Chondrocyte (in vitro differentiated cells): ENCODE results near the gene MPHOSPH8. TPM values are rescaled to one million over a fixed set of nuclear protein-coding genes. Genes with fewer than 3 reads are reported as not detected.
A peak's percentile ranks its signal among the peaks of the same experiment; 100 is the strongest.

ENCODE experiments used
- DNase-seq: peaks from one replicate; pipeline ENCODE4 v3.0.0; 2021; ENCODE audit warnings: mixed read lengths, low spot score
- H3K27ac Mint-ChIP-seq: one replicate; pipeline ENCODE4 v1.8.0; 2021; ENCODE audit warnings: mild to moderate bottlenecking, moderate library complexity, mixed read lengths; ENCODE audit not compliant: unreplicated experiment
- H3K27me3 Mint-ChIP-seq: 2 replicates; pipeline ENCODE4 v1.8.0; 2021; ENCODE audit warnings: low read depth, mixed read lengths
- H3K36me3 Mint-ChIP-seq: 2 replicates; pipeline ENCODE4 v1.8.0; 2021; ENCODE audit warnings: low read depth, mixed read lengths
- H3K4me1 Mint-ChIP-seq: 2 replicates; pipeline ENCODE4 v1.8.0; 2021; ENCODE audit warnings: low read depth, mild to moderate bottlenecking, mixed read lengths
- H3K4me3 Mint-ChIP-seq: one replicate; pipeline ENCODE4 v1.8.0; 2021; ENCODE audit warnings: mild to moderate bottlenecking, moderate library complexity, mixed read lengths; ENCODE audit not compliant: unreplicated experiment
- H3K9me3 Mint-ChIP-seq: 2 replicates; pipeline ENCODE4 v1.8.0; 2021; ENCODE audit warnings: low read depth, mixed read lengths
- CTCF ChIP-seq: fragments of 200-600 bp; sonication (generic); IDR thresholded peaks from 2 replicates; pipeline ENCODE4 v1.5.0; 2021; ENCODE audit warnings: antibody characterized with exemption, mild to moderate bottlenecking, moderate library complexity
- long read RNA-seq: library from polyadenylated mRNA; stranded (forward); transcript quantifications from one replicate; pipeline ENCODE4 v2.0.0, GENCODE V29; 2021
- total RNA-seq: library from RNA; stranded (reverse); gene quantifications from 3 replicates; pipeline ENCODE4 v1.2.1, GENCODE V29; 2021

Gene MPHOSPH8
- 24.1 to 29.4 TPM (median 24.7 TPM) in 3 replicates for total RNA-seq
- long read RNA-seq, full-length matches to known transcripts, result 34 of 51 reads
- long read RNA-seq, partial matches to known transcripts, result 4 of 51 reads
- long read RNA-seq, other reads (novel, unspliced or antisense), result 13 of 51 reads

- peak within 1 kb of the TSS; percentile 100 for H3K27ac Mint-ChIP-seq
- H3K9me3 Mint-ChIP-seq, result peaks cover 3% of the 10 kb centered on the region
- peak; percentile 12 for TF ChIP-seq CTCF
- H3K4me3 Mint-ChIP-seq, result peak within 1 kb of the TSS; percentile 98
- no peak for DNase-seq
- peaks cover 19% of the 10 kb centered on the region for H3K4me1 Mint-ChIP-seq
- no peaks in the 10 kb centered on the region for H3K27me3 Mint-ChIP-seq
- peaks cover 5% of the 10 kb centered on the region for H3K36me3 Mint-ChIP-seq
Observed at GRCh38 chr13:19633479-19634255, at the start of gene MPHOSPH8. TSS of gene MPHOSPH8 (plus strand) at chr13:19633659. CDS start at chr13:19633749, 90 bp downstream.

GRCh38 chr13:19586904-19587634, 46.4 kb upstream of the MPHOSPH8 start:
- Mint-ChIP-seq H3K4me1 (peaks cover 4% of the 10 kb centered on the region), H3K27me3 (peaks cover 14% of the 10 kb centered on the region), H3K4me3 (no peak overlapping the region), H3K27ac (no peak overlapping the region), H3K36me3 (no peaks in the 10 kb centered on the region), H3K9me3 (peaks cover 7% of the 10 kb centered on the region)
- DNase-seq, result no peak
- no peak for TF ChIP-seq CTCF

- TF ChIP-seq CTCF, result peak; percentile 84
- peaks cover 14% of the 10 kb centered on the region for H3K27me3 Mint-ChIP-seq
- peaks cover 7% of the 10 kb centered on the region for H3K9me3 Mint-ChIP-seq
- H3K4me3 Mint-ChIP-seq, result no peak overlapping the region
- no peaks in the 10 kb centered on the region for H3K36me3 Mint-ChIP-seq
- no peak for DNase-seq
- H3K27ac Mint-ChIP-seq, result no peak overlapping the region
- peaks cover 4% of the 10 kb centered on the region for H3K4me1 Mint-ChIP-seq
Observed at GRCh38 chr13:19587635-19588300, 45.7 kb upstream of the MPHOSPH8 start.

- Mint-ChIP-seq H3K9me3 (no peaks in the 10 kb centered on the region), H3K4me3 (no peak overlapping the region)
Observed at GRCh38 chr13:19589312-19589711, 44.1 kb upstream of the MPHOSPH8 start.

More at GRCh38 chr13:19589312-19589711, 44.1 kb upstream of the MPHOSPH8 start:
- DNase-seq, result no peak
- Mint-ChIP-seq H3K27me3 (peaks cover 10% of the 10 kb centered on the region), H3K27ac (no peak overlapping the region), H3K4me1 (peaks cover 4% of the 10 kb centered on the region), H3K36me3 (no peaks in the 10 kb centered on the region)
- TF ChIP-seq CTCF, result no peak
